GM21737 (cell line): ENCODE data around the gene SCAMP4.
"Not testable (repeated sequence)": the region's sequence is repeated elsewhere in the genome, so short reads cannot be mapped to it uniquely, and the experiment has no call there.

ENCODE experiments used
- ATAC-seq: cut with Tn5 transposase; IDR thresholded peaks from one replicate; pipeline ENCODE4 v1.9.1; 2021; ENCODE audit warnings: mild to moderate bottlenecking, moderate library complexity; ENCODE audit not compliant: unreplicated experiment

The SCAMP4 gene

GRCh38 chr19:1882089-1882785 lies 23.0 kb upstream of the SCAMP4 start:
- ATAC-seq = no peak

GRCh38 chr19:1882786-1883692 lies 22.2 kb upstream of the SCAMP4 start:
- no peak for ATAC-seq

- ATAC-seq = no peak
Measured at GRCh38 chr19:1883784-1884183, 21.4 kb upstream of the SCAMP4 start.

DNA sequence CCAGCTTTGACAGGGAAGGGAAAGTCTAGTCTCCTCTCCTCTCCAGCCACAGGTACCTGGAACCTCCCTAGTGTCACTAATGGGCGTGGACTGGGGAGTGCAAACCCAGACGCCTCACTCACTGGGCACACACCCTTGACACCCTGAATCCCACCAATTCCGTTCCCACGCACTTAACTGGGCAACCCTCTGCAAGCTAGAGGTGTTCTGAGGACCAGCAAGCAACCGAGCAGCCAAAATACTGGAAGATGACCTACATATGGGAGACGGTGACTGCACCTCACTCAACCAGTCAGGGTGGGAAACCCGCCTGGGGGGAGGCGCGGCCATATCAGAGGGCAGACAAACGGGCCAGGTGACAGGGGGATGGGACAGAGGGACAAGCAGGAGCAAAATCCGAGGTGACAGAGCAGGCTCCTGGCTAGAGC lies 20.9 kb upstream of the SCAMP4 start:
- no peak for ATAC-seq

DNA sequence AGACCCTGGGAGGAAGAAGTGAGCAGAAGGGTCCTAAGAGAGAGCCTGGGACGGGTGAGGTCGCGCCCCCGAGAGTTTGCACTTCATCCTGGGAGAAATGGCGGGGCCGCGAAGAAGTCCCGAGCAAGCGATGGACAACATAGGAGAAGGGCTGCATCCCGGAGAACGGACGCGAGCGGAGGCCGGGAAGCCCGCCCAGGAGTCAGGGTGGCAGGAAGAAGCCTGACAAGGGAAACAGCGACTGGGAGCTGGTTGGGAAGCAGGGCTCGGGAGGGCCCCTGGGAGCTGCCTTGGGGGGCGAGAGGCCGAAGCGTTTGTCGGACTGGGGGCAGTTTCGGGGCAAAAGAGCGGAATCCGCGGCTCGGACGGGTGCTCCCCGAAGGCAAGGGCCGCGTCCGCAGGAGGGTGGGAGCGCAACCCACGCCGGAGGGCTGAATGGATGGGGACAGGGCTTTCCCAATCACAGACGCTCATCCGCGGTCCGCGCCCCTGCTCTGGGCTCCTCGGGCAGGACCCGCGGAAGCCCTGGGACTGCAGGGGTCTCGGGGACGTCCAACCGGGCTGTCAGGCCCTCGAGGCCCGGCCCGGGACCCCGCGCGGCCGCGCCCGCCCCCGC lies 20.4 kb upstream of the SCAMP4 start:
- ATAC-seq = peak; percentile 26

DNA sequence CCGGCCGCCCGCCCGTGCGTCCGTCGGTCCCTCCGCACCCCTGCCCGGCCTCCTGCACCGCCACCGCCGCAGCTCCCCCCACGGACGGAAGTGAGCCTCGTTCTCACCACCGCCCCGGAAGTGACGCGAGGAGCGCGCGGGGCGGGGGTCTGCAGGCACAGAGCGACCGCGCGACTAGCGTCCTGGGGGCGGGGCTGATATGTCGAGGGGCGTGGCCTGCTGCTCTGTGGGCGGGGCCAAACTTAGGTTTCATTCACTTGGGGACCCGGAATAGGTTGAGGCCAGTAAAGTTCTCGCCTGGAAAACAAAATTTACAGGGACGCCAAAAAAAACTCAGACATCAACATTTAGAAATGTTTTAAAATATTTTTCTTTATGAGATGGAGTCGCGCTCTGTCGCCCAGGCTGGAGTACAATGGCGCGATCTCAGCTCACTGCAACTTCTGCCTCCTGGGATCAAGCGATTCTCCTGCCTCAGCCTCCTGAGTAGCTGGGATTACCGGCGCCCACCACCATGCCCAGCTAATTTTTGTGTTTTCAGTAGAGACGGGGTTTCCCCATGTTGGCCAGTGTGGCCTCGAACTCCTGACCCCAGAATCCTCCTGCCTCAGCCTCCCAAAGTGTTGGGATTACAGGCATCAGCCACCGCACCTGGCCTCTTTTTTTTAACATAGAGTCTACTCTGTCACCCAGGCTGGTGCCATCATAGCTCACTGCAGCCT lies 19.6 kb upstream of the SCAMP4 start, which contains the start of gene ABHD17A:
Gene ABHD17A (minus strand): TSS at position 99 of the 722 bp plus-strand sequence. CDS start 3,930 bp downstream, outside the sequence.
- peak; percentile 75 for ATAC-seq

GRCh38 chr19:1886360-1886759 lies 18.8 kb upstream of the SCAMP4 start:
- not testable (repeated sequence) for ATAC-seq

GRCh38 chr19:1888385-1888784 lies 16.8 kb upstream of the SCAMP4 start:
- ATAC-seq = no peak

DNA sequence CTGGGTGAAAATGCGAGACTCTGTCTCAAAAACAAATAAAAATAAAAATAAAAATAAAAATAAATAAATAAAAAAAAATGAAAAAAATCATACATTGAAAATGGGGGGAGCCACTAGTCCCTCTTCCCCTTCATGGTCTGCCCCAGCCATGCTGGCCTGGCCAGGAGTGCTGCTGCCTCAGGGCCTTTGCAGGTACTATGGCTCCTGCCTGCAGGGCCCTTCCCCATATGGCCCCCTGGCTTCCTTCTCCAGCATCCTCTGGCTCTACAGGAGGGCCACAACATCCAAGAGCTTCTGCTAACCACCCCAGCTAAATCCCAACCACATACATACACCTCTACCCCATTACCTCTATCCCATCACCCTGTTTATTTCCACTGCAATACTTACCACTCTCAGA lies 15.3 kb upstream of the SCAMP4 start:
- ATAC-seq = no peak

DNA sequence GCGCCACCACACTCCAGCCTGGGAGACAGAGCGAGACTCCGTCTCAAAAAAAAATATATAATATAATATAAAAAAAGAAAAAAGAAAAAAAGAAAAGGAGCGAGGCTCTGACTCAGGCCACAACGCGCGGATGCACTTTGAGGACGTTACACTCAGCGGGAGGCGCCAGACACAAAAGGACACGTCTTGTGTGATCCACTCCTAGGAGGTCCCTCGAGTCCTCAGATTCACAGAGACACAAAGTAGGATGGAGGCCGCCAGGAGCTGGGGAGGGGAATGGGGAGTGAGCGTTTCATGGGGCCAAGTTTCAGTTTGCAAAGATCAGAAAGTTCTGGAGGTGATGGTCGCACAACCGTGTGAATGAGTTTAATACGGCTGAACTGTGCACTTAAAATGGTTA lies 11.4 kb upstream of the SCAMP4 start:
- no peak for ATAC-seq

DNA sequence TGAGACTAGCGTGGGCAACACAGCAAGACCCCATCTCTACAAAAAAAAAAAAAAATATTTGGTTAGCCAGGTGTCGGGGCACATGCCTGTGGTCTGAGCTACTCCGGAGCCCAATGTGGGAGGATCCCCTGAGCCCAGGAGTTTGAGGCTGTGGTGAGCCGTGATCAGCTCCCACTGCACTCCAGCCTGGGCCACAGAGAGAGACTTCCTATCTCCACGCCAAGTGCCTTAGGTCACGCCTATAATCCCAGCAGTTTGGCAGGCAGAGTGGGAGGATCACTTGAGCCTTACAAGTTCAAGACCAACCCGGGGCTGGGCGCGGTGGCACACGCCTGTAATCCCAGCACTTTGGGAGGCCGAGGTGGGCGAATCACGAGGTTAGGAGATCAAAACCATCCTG lies 8.7 kb upstream of the SCAMP4 start:
- ATAC-seq = no peak

- no peak for ATAC-seq
Measured at GRCh38 chr19:1901940-1902404, 3.2 kb upstream of the SCAMP4 start.

DNA sequence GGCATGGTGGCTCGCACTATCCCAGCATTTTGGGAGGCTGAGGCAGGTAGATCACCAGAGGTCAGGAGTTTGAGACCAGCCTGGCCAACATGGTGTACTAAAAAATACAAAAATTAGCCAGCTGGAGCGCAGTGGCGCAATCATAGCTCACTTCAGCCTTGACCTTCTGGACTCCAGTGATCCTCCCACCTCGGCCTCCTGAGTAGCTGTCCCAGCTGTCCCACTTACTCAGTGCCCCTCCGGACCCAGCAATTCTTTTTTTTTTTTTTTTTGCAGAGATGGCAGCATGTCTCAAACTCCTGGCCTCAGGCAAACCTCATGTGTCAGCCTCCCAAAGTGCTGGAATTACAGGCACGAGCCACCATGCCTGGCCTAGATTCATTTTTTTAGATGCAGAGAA lies 2.3 kb upstream of the SCAMP4 start:
- ATAC-seq = no peak

GRCh38 chr19:1904860-1905109 lies 414 bp upstream of the SCAMP4 start:
- ATAC-seq = no peak

GRCh38 chr19:1905863-1906375 lies 720 bp downstream of the SCAMP4 start:
- ATAC-seq = no peak

DNA sequence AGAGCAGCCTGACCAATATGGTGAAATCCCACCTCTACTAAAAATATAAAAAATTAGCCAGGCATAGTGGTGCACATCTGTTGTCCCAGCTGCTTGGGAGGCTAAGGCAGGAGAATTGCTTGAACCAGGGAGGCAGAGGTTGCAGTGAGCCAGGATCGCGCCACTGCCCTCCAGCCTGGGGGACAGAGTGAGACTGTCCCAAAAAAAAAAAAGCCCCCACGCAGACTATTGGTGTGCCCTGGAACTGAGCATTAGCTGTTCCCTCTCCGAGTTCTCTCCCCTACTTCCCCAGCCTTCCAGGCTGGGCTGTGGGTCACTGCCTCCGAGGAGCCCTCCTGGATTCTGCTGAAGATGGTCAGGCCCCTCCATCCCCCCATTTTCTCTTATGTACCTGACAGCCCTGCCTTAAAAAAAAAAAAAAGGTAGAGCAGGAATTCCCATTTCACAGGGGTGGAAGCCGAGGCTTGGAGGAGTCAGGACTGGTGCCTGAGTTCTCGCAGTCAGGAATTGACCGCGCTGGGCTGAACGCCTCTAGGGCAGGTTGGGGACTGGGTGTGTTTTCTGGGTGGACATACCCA lies 1.9 kb downstream of the SCAMP4 start:
- ATAC-seq = no peak

DNA sequence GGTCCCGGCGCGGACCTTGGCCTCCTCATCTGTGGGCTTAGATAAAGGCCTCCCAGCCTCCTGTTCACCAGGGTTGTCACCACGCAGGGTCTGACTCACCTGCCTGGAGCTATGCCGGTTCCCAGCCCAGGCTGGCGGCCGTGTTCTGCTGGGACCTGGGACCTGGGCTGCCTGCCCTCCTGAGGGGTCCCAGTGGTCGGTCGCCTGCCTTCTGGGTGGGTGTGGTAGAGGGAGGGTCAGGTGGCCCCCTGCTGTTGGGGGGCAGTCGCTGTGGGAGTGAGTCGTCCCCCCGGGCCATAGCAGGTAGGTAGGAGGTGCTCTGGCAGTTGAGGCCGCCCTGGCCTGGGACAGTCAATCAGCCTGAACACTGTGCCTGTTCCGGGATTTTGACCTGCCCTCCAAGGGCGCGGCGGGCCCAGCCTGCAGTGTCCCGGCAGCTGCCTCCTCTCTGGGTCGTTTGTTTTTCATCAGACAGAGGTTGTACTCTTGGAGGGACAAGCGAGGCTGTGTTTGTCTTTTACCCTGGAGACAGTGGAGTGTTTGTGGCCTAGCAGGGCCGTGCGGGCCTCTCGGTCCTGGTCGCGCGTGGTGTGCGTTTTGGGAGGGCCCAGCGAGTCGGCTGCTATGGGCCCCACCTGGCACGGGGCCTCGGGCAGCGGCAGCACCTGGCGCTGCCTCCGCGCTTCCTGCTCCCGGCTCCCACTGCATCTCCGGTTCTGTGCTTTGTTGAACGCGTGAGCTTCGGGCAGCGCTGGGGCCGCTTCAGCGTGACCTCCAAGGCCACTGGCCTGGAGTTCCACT lies 2.6 kb downstream of the SCAMP4 start:
- no peak for ATAC-seq

DNA sequence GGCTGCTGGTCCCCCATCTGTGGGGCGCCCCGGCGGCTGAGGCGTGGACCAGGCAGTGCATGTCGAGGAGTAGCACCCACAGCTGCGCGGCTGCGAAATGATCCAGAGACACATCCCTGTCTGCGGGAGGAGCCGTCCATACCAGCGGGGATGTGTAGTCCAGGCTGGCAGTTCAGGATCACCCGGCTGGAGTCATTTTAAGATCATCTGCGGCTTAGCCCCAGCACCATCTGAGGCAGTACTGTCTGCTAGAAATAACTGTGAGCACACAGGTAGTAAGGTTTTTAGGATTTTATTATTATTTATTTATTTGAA lies 3.1 kb downstream of the SCAMP4 start:
- ATAC-seq = no peak

DNA sequence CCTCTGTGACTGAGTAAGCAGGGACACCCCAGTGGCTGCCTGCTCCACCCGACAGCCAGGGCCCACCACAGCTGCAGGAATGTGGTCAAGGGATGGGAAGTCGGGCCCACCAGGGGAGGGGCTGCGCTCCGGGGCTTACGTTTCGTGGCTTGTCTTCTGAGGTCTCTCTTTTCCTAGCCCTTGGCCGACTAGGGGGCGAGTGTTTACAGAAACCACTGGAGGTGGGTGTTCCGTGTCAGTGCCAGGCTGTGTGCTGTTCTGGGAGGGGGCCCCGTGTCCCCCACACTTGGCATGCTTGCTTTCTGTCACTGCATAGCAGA lies 4.5 kb downstream of the SCAMP4 start:
- ATAC-seq = no peak

DNA sequence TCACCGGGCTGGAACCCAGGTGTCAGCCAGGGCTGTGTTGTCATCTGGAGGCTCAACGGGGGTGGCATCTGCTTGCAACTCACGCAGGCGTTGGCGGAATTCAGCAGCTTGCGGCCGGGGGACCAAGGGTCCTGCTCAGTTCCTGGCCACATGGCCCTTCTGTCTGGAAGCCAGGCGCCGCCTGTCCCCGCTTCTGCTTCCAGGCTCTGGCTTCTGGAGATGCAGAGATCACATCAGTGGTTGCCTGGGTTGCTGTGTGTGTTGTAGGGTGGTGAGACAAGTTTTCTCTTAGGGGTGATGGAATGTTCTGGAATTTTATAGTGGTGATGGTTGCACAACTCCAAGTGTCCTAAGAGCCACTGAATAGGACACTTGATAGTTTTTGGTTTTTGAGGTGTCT lies 5.0 kb downstream of the SCAMP4 start:
- ATAC-seq = no peak
